Glutamatergic neuron (in vitro differentiated cells): ENCODE measurements around the gene ENO4. TPM values are rescaled to one million over a fixed set of nuclear protein-coding genes. Genes with fewer than 3 reads are reported as not detected.

ENCODE experiments used
- DNase-seq: peaks from one replicate; pipeline ENCODE4 v3.0.0; 2022
- H3K27ac Mint-ChIP-seq: one replicate; pipeline ENCODE4 v1.8.0; 2020; ENCODE audit warnings: mild to moderate bottlenecking, mixed read lengths, inconsistent platforms; ENCODE audit not compliant: unreplicated experiment
- H3K27me3 Mint-ChIP-seq: one replicate; pipeline ENCODE4 v1.8.0; 2020; ENCODE audit warnings: mild to moderate bottlenecking, moderate library complexity, mixed read lengths, inconsistent platforms; ENCODE audit not compliant: unreplicated experiment
- H3K36me3 Mint-ChIP-seq: one replicate; pipeline ENCODE4 v1.8.0; 2020; ENCODE audit warnings: mild to moderate bottlenecking, mixed read lengths, inconsistent platforms; ENCODE audit not compliant: unreplicated experiment
- H3K4me1 Mint-ChIP-seq: one replicate; pipeline ENCODE4 v1.8.0; 2020; ENCODE audit warnings: mild to moderate bottlenecking, low read depth, mixed read lengths, inconsistent platforms; ENCODE audit not compliant: unreplicated experiment
- H3K4me3 Mint-ChIP-seq: one replicate; pipeline ENCODE4 v1.8.0; 2020; ENCODE audit warnings: mild to moderate bottlenecking, mixed read lengths, inconsistent platforms; ENCODE audit not compliant: unreplicated experiment
- H3K9me3 Mint-ChIP-seq: one replicate; pipeline ENCODE4 v1.8.0; 2020; ENCODE audit warnings: mild to moderate bottlenecking, moderate library complexity, mixed read lengths, inconsistent platforms; ENCODE audit not compliant: unreplicated experiment
- total RNA-seq: library from RNA; stranded (reverse); fragmentation: NEBNext Ultra II Directional; extraction: Animal tissue kit (Norgen Biotek cat#: 25700); gene quantifications from one replicate; pipeline ENCODE4 v1.2.1, GENCODE V29; 2021; ENCODE audit not compliant: unreplicated experiment
- TF ChIP-seq, protein P1 (sequence below): fragments of 200-600 bp; sonication (generic); IDR thresholded peaks from one replicate; pipeline ENCODE4 v1.5.0; 2021; ENCODE audit not compliant: partially characterized antibody, unreplicated experiment

ENO4 gene
- total RNA-seq, 1 donor from 2014 or later = 1.3 TPM

DNA sequence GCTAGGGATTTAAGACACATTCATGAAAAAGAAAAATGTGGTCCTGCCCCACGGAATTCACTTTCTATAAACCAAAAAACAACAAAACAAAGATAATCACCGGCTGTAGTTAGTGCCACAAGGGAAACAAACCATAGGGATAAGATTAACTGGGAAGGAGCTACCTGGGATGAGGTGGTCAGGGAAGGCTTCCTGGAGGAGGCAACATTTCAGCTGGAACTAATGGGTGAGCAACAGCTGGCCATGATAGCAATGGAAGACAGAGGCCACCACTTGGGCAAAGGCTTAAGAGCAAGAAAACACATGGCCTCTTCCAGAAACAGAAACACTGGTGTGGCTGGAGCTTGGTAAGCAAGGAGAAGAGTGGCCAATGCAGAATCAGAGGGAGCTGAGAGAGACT lies 38.4 kb upstream of the ENO4 start:
- Mint-ChIP-seq H3K9me3 (peaks cover 6% of the 10 kb centered on the region), H3K27me3 (no peaks in the 10 kb centered on the region), H3K27ac (no peak overlapping the region), H3K36me3 (no peaks in the 10 kb centered on the region), H3K4me3 (no peak overlapping the region), H3K4me1 (peaks cover 4% of the 10 kb centered on the region)
- DNase-seq = no peak
- TF ChIP-seq, protein P1, sequence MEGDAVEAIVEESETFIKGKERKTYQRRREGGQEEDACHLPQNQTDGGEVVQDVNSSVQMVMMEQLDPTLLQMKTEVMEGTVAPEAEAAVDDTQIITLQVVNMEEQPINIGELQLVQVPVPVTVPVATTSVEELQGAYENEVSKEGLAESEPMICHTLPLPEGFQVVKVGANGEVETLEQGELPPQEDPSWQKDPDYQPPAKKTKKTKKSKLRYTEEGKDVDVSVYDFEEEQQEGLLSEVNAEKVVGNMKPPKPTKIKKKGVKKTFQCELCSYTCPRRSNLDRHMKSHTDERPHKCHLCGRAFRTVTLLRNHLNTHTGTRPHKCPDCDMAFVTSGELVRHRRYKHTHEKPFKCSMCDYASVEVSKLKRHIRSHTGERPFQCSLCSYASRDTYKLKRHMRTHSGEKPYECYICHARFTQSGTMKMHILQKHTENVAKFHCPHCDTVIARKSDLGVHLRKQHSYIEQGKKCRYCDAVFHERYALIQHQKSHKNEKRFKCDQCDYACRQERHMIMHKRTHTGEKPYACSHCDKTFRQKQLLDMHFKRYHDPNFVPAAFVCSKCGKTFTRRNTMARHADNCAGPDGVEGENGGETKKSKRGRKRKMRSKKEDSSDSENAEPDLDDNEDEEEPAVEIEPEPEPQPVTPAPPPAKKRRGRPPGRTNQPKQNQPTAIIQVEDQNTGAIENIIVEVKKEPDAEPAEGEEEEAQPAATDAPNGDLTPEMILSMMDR = no peak

DNA sequence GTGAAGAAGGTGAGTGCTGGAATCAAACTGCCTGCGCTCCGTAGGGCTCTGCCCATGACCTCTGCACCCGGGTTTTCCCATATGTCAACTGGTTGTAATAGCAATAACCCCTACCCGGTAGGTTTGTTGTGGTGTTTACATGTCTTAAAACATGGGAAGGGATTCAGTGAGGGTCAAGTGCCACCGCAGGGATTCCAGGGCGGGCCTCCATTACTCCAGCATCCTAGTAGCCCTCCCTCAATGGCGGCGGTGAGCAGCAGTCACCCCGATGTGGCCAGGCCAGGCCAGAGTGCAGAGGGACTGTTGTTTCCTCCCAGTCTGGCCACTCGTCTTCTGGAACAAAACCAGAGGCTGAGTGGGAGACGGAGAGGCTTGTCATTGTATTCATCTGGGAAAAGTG lies 37.6 kb upstream of the ENO4 start:
- Mint-ChIP-seq H3K36me3 (no peaks in the 10 kb centered on the region), H3K4me3 (no peak overlapping the region), H3K4me1 (peaks cover 5% of the 10 kb centered on the region), H3K27me3 (peaks cover 2% of the 10 kb centered on the region), H3K27ac (no peak overlapping the region), H3K9me3 (peaks cover 4% of the 10 kb centered on the region)
- no peak for DNase-seq
- TF ChIP-seq, protein P1 = no peak

DNA sequence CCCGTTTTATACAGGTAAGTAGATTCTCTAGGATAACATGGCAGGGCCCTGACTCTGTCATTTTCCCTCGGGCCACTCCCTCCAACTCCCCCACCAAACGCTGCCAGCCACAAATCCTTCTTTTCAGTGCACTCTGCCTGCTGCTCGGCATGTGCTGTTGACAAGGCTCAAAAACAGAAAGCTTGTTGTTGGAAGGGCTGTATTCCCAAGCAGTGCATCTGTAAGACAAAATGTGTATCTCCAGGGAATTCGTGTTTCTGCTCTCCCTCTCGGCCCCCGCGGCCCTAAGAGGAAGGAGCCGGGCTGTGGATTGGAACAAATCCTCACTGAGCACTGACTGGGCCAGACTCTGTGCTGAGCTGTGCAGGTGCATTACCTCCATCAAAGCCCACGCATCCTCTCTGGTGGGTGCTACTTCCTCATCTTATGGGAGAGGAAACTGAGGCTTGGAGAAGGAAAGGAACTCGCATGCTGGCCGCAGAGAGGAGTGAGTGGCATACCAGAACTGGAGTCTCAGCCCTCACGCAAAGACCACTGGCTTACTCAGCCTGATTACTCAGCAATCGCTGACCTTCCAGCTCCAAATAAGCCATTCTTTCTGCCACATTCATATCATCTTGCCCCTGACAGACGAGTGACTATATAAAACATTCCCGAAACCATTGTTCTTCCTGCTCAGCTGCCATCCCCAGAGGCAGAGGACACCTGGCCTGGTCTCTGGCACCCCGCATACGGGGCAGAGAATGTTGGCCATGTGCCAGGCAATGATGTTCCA lies 33.5 kb upstream of the ENO4 start:
- H3K27ac Mint-ChIP-seq = no peak overlapping the region
- TF ChIP-seq, protein P1 = no peak
- DNase-seq = no peak
- peaks cover 2% of the 10 kb centered on the region for H3K9me3 Mint-ChIP-seq
- H3K27me3 Mint-ChIP-seq = peaks cover 3% of the 10 kb centered on the region
- H3K4me3 Mint-ChIP-seq = no peak overlapping the region
- H3K36me3 Mint-ChIP-seq = peaks cover 7% of the 10 kb centered on the region
- H3K4me1 Mint-ChIP-seq = peaks cover 5% of the 10 kb centered on the region

DNA sequence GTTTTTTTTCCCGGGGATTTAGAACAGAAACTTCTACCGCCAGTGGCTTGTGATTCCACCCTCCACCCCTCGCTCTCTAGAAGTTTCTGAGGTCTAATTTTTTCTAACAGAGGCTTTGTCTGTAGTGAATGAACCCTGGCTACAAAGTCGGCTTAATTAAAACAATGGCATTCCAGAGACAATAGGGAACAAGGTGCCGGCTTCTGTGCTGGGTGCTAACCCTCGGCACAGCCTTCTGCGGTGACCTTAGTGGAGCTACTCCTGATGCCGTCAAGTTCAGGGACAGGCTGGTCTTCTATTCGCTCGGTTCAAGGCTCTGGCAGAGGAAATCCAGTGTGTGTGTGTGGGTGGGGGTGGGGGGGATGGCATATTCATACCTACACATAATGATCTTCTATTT lies 32.1 kb upstream of the ENO4 start:
- TF ChIP-seq, protein P1 = no peak
- H3K36me3 Mint-ChIP-seq = peaks cover 9% of the 10 kb centered on the region
- H3K27ac Mint-ChIP-seq = no peak overlapping the region
- H3K9me3 Mint-ChIP-seq = peaks cover 2% of the 10 kb centered on the region
- DNase-seq = no peak
- H3K4me3 Mint-ChIP-seq = no peak overlapping the region
- H3K27me3 Mint-ChIP-seq = peaks cover 3% of the 10 kb centered on the region
- peaks cover 5% of the 10 kb centered on the region for H3K4me1 Mint-ChIP-seq

DNA sequence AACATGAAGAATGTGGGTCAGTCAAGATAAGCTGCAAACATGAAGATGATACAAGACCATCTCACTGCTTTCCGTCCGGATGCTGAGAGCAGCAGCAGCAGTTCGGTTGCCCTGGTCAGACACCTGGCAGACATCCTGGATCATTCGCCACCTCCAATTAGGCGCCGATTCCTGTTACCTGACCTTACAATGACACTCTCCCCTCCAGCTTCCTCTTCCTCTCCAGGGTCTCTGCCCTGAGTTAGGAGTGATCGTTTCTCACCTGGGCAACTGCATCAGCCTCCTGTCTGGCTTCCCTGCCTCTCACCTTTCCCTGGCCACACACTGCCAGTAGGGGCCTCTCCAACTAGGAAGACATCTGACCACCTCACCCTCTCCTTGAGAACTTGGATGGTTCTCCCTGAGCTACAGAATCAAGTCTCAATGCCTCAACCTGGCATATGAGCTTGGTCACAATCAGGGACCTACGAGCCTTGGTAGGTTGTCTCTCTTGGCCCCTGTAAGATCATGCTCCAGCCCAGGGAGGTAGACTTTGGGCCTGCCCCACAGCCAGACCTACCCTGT lies 31.4 kb upstream of the ENO4 start:
- TF ChIP-seq, protein P1 = no peak
- Mint-ChIP-seq H3K4me3 (no peak overlapping the region), H3K36me3 (peaks cover 9% of the 10 kb centered on the region), H3K4me1 (peaks cover 5% of the 10 kb centered on the region), H3K27me3 (peaks cover 3% of the 10 kb centered on the region), H3K9me3 (peaks cover 2% of the 10 kb centered on the region), H3K27ac (no peak overlapping the region)
- no peak for DNase-seq
